H1 (cell line): ENCODE measurements around the gene BBS12.

Experiments used
- EP300 ChIP-seq, 2 experiments: IDR thresholded peaks; 1 replicate in 1 of 2; 2 replicates in 1 of 2; pipeline ENCODE4 v1.6.1; 2011 to 2012; ENCODE audit warnings: low read depth in 2 of 2, low read length in 2 of 2, mild to moderate bottlenecking in 2 of 2, borderline replicate concordance in 1 of 2, inconsistent platforms in 1 of 2, moderate library complexity in 1 of 2
- GABPA ChIP-seq: IDR thresholded peaks from 2 replicates; pipeline ENCODE4 v1.6.1; 2011; ENCODE audit warnings: mild to moderate bottlenecking, low read length, moderate library complexity, borderline replicate concordance; ENCODE audit not compliant: insufficient read depth

GRCh38 chr4:122771724-122772123 is 39.2 kb downstream of the BBS12 start:
- TF ChIP-seq EP300 (IDR thresholded peaks at IDR 0.05; ENCODE audit: borderline replicate concordance in 1 of 2, low read depth in 2 of 2, low read length in 2 of 2), result no peak
- no peak for TF ChIP-seq GABPA
